H1 (cell line): ENCODE results near the gene RPTOR. TPM values are rescaled to one million over a fixed set of nuclear protein-coding genes. Genes with fewer than 3 reads are reported as not detected.

Source experiments
- CTBP2 ChIP-seq: IDR thresholded peaks from 2 replicates; pipeline ENCODE4 v1.7.0; 2011; ENCODE audit warnings: borderline replicate concordance, mild to moderate bottlenecking, moderate library complexity, mixed read lengths, low read length; ENCODE audit not compliant: insufficient read depth, insufficient read length
- polyA plus RNA-seq, 7 experiments: library from polyadenylated mRNA; depleted of rRNA in 3 of 7; stranded (reverse) in 5 of 7; unstranded in 2 of 7; fragments of >200 nt in 5 of 7; fragments of 200-250 nt in 2 of 7; gene quantifications; 1 replicate in 5 of 7; 2 replicates in 1 of 7; 4 replicates in 1 of 7; pipeline versions ENCODE4 v1.2.1 to v1.2.3, GENCODE V29; 2011 to 2013; ENCODE audit warnings: missing spikeins in 2 of 7, mixed read lengths in 2 of 7
- total RNA-seq: library from RNA; stranded (reverse); fragmentation: NEBNext Ultra II Directional; extraction: Animal tissue kit (Norgen Biotek cat#: 25700); gene quantifications from 2 replicates; pipeline ENCODE4 v1.2.1, GENCODE V29; 2021
- TF ChIP-seq, protein P1 (sequence below): IDR thresholded peaks from 2 replicates; pipeline ENCODE4 v1.6.1; 2012; ENCODE audit warnings: low read length, inconsistent platforms

Gene RPTOR
- total and polyA plus RNA-seq, 2 of the 8 experiments (the other 6 are each of a cell fraction or from before 2014, with no cell fraction given) = 6.9 to 28.7 TPM

DNA sequence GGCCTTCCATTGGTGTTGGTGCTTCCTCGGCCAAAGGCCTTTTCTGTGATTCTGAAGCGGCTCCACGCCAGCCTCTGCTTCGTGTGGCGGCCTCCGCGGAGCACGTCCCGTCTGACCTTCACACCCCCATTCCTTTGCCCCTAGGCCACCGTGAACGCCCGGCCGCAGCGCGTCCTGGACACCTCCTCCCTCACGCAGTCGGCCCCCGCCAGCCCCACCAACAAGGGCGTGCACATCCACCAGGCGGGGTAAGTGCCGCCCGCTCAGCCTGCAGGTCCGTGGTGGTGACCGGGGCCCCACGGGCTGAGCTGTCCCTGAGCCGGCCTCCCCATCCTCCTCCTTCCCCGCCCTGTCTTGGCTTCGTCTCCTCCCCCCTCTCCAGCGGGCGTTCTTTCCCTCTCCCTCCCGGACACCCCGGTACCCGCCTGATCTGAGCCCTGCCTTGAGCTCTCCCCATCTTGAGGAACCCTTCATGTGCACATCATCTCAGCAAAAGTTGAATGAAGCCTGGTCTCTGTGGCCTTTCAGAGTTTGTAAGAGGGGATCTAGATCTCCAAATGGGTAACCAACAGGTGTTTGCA lies 378.0 kb downstream of the RPTOR start (continued):
- no peak for TF ChIP-seq CTBP2
- TF ChIP-seq, protein P1, sequence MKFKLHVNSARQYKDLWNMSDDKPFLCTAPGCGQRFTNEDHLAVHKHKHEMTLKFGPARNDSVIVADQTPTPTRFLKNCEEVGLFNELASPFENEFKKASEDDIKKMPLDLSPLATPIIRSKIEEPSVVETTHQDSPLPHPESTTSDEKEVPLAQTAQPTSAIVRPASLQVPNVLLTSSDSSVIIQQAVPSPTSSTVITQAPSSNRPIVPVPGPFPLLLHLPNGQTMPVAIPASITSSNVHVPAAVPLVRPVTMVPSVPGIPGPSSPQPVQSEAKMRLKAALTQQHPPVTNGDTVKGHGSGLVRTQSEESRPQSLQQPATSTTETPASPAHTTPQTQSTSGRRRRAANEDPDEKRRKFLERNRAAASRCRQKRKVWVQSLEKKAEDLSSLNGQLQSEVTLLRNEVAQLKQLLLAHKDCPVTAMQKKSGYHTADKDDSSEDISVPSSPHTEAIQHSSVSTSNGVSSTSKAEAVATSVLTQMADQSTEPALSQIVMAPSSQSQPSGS = no peak
